Activated T-cell treated with anti-CD3 and anti-CD28 coated beads, Interleukin-2, amount 50 U/mL, for 24 hours (primary cell): ENCODE results near the gene SELENOO.
"Not testable (repeated sequence)": the region's sequence is repeated elsewhere in the genome, so short reads cannot be mapped to it uniquely, and the experiment has no call there.

Experiments
- DNase-seq: peaks from one replicate; pipeline ENCODE4 v3.0.0-alpha.2; 2020
- H3K27ac Mint-ChIP-seq: 2 replicates; pipeline ENCODE4 v1.8.0; 2020; ENCODE audit warnings: mild to moderate bottlenecking, mixed read lengths
- H3K27me3 Mint-ChIP-seq: 2 replicates; pipeline ENCODE4 v1.8.0; 2020; ENCODE audit warnings: mixed read lengths
- H3K36me3 Mint-ChIP-seq: 2 replicates; pipeline ENCODE4 v1.8.0; 2020; ENCODE audit warnings: low read depth, mixed read lengths
- H3K4me1 Mint-ChIP-seq: 2 replicates; pipeline ENCODE4 v1.8.0; 2020; ENCODE audit warnings: low read depth, mixed read lengths
- H3K4me3 Mint-ChIP-seq: 2 replicates; pipeline ENCODE4 v1.8.0; 2020; ENCODE audit warnings: mild to moderate bottlenecking, moderate library complexity, mixed read lengths
- H3K9me3 Mint-ChIP-seq: 2 replicates; pipeline ENCODE4 v1.8.0; 2020; ENCODE audit warnings: mixed read lengths

The SELENOO gene

DNA sequence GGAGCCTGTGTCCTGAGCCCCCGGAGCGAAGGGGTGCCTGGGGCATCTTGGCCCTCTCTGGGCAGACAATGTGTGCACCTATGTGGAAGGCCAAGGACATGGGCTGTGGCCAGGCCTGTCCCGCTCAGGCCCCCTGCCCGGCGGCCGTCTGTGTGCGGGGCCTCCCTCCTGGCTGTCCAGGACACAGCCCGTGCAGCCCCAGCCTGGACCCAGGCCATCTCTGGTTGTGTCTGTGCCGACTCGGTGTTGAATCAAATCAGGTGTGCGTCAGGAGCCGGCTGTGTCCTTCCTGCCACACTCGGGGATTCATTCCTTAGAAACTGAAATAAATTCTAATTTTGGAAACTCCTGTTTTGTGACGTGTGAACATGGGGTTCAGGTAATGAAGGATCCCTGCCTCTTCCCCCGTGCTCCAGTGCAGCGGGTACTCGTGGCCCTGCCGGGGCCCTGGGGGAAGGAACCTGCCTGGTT is 1.5 kb upstream of the SELENOO start:
- Mint-ChIP-seq H3K27me3 (no peaks in the 10 kb centered on the region), H3K4me3 (peak overlapping the region; percentile 73), H3K4me1 (peaks cover 29% of the 10 kb centered on the region), H3K9me3 (no peaks in the 10 kb centered on the region), H3K27ac (peak overlapping the region; percentile 72), H3K36me3 (peaks cover 63% of the 10 kb centered on the region)
- DNase-seq: no peak

GRCh38 chr22:50199829-50200460 is 866 bp upstream of the SELENOO start:
- Mint-ChIP-seq H3K9me3 (no peaks in the 10 kb centered on the region), H3K36me3 (peaks cover 64% of the 10 kb centered on the region), H3K27ac (peak overlapping the region; percentile 72), H3K27me3 (no peaks in the 10 kb centered on the region), H3K4me1 (peaks cover 35% of the 10 kb centered on the region), H3K4me3 (peak overlapping the region; percentile 73)
- peak; percentile 51 for DNase-seq

DNA sequence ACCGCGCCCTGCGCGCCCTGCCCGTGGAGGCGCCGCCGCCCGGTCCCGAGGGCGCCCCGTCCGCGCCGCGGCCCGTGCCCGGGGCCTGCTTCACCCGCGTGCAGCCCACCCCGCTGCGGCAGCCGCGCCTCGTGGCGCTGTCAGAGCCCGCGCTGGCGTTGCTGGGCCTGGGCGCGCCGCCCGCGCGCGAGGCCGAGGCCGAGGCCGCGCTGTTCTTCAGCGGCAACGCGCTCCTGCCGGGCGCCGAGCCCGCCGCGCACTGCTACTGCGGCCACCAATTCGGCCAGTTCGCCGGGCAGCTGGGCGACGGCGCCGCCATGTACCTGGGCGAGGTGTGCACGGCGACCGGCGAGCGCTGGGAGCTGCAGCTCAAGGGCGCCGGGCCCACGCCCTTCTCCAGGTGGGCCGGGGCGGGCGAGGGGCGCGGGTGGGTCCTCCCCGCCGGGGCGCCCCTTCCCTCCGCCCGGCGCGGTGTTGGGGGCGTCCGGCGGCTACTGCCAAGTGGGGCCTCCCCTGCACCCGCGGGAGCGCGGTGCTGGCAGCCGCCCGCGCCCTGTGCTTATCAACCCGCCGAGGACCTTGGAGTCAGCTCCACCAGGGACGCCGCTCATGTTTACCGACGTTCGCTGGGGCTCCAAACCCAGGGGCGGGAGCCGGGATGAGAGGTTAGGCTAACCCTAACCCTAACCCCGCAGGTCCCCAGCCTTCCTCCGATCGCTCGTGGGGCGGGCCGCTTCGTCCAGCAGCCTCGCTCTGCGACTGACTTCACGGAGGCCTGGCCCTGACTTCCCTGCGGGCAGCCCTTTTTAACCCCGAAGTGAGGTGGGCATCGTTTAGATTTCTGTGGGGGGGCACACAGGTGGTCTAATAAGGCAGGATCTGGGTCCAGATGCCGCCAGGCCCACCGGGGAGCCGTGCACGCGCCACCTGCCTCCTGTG is 649 bp downstream of the SELENOO start:
- DNase-seq: peak; percentile 54
- peaks cover 38% of the 10 kb centered on the region for H3K4me1 Mint-ChIP-seq
- H3K4me3 Mint-ChIP-seq: peak overlapping the region; percentile 86

DNA sequence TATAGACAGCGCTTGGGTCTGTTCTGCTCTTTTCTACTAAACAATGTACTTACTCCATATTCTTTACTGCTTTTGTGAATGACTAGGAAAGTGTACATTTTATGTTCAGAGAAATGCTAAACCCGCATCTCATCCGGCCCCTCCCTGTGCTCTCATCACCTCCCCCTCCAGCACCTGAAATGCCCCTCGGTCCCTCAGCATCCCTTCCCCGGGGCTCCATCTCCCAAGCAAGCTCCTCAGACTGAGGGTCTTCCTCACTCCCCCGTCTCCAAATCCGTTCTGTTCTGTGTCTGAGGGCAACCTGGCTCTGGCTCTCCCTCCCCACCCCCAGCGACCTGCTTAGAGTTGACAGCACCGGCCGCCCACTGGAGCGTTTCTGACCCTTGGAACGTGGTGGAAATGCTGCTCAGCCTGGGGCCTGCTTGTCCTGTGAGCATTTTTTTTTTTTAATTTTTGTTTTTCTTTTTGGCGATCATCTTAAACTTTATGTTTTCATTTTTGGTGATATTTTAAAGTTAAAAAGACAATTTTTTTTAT is 1.4 kb downstream of the SELENOO start:
- no peak for DNase-seq
- H3K27me3 Mint-ChIP-seq: no peaks in the 10 kb centered on the region
- H3K36me3 Mint-ChIP-seq: peaks cover 62% of the 10 kb centered on the region
- H3K4me3 Mint-ChIP-seq: peak overlapping the region; percentile 86
- H3K9me3 Mint-ChIP-seq: no peaks in the 10 kb centered on the region
- peaks cover 39% of the 10 kb centered on the region for H3K4me1 Mint-ChIP-seq
- peak overlapping the region; percentile 84 for H3K27ac Mint-ChIP-seq

More for the DNA sequence above, 649 bp downstream of the SELENOO start:
- no peaks in the 10 kb centered on the region for H3K27me3 Mint-ChIP-seq
- H3K9me3 Mint-ChIP-seq: no peaks in the 10 kb centered on the region
- peak overlapping the region; percentile 84 for H3K27ac Mint-ChIP-seq
- H3K36me3 Mint-ChIP-seq: peaks cover 59% of the 10 kb centered on the region

- H3K4me3 Mint-ChIP-seq: no peak overlapping the region
- DNase-seq: no peak
- no peaks in the 10 kb centered on the region for H3K9me3 Mint-ChIP-seq
- no peaks in the 10 kb centered on the region for H3K27me3 Mint-ChIP-seq
- peaks cover 39% of the 10 kb centered on the region for H3K4me1 Mint-ChIP-seq
- peaks cover 65% of the 10 kb centered on the region for H3K36me3 Mint-ChIP-seq
- peak overlapping the region; percentile 5 for H3K27ac Mint-ChIP-seq
Observed at GRCh38 chr22:50203288-50203687, 2.5 kb downstream of the SELENOO start.

DNA sequence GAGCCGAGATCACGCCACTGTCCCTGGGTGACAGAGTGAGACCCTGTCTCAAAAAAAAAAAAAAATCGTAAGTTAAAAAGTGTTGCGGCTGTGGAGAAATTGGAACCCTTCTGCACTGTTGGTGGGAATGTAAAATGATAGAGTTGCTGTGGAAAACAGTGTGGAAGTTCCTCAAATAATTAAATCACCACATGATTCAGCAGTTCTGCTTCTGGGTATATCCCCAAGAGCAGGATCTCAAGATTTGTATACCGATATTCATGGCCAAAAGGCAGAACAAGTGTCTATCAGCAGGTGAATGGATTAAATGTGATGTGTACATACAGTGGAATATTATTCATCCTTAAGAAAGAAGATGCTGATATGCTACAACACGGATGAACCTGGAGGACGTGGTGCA is 3.8 kb downstream of the SELENOO start:
- no peak for DNase-seq
- peaks cover 63% of the 10 kb centered on the region for H3K36me3 Mint-ChIP-seq
- no peaks in the 10 kb centered on the region for H3K27me3 Mint-ChIP-seq
- H3K9me3 Mint-ChIP-seq: no peaks in the 10 kb centered on the region
- no peak overlapping the region for H3K4me3 Mint-ChIP-seq
- peaks cover 36% of the 10 kb centered on the region for H3K4me1 Mint-ChIP-seq
- no peak overlapping the region for H3K27ac Mint-ChIP-seq

GRCh38 chr22:50204998-50205397 is 4.2 kb downstream of the SELENOO start:
- DNase-seq, H3K4me3 Mint-ChIP-seq, H3K9me3 Mint-ChIP-seq, H3K27me3 Mint-ChIP-seq, H3K27ac Mint-ChIP-seq: not testable (repeated sequence)
- H3K36me3 Mint-ChIP-seq: peaks cover 66% of the 10 kb centered on the region
- peaks cover 35% of the 10 kb centered on the region for H3K4me1 Mint-ChIP-seq

DNA sequence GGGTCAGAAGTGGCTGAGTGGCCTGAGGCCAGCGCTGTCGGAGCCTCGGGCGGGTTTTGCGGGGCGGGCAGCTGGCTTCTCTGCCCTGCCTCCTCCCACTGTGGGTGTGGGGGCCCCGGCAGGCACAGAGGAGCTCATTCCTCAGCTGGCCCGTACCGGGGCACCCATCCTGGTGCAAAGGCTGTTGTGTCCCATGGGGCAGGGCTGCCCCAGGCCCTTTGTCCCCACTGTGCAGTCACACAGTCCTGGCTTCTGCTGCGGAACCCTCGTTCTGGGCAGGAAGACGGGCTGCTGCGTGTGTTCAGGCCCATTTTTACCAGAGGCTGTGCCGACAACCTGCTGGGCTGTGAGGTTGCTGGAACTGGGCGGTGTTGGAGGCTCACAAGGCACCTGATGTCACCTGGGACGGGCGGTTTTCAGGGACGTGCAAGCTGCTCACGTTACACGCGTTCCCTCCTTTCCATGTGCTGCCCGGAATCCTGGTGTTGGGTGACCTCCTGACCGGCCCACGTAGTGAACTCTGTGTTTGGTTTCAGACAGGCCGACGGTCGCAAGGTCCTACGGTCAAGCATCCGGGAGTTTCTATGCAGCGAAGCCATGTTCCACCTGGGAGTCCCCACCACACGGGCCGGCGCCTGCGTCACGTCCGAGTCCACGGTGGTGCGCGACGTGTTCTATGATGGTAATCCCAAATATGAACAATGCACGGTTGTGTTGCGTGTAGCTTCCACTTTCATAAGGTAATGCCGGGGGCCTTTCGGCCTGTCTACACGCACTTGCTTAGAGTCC is 5.2 kb downstream of the SELENOO start:
- peak overlapping the region; percentile 44 for H3K27ac Mint-ChIP-seq
- no peaks in the 10 kb centered on the region for H3K9me3 Mint-ChIP-seq
- no peak overlapping the region for H3K4me3 Mint-ChIP-seq
- peaks cover 76% of the 10 kb centered on the region for H3K36me3 Mint-ChIP-seq
- H3K4me1 Mint-ChIP-seq: peaks cover 35% of the 10 kb centered on the region
- no peaks in the 10 kb centered on the region for H3K27me3 Mint-ChIP-seq
- DNase-seq: no peak

GRCh38 chr22:50206599-50206998 is 5.8 kb downstream of the SELENOO start:
- peak overlapping the region; percentile 44 for H3K27ac Mint-ChIP-seq
- H3K9me3 Mint-ChIP-seq: no peaks in the 10 kb centered on the region
- H3K4me1 Mint-ChIP-seq: peaks cover 38% of the 10 kb centered on the region
- H3K36me3 Mint-ChIP-seq: peaks cover 80% of the 10 kb centered on the region
- H3K4me3 Mint-ChIP-seq: no peak overlapping the region
- H3K27me3 Mint-ChIP-seq: no peaks in the 10 kb centered on the region
- peak; percentile 37 for DNase-seq

- H3K27me3 Mint-ChIP-seq: no peaks in the 10 kb centered on the region
- DNase-seq: no peak
- H3K9me3 Mint-ChIP-seq: no peaks in the 10 kb centered on the region
- H3K4me3 Mint-ChIP-seq: no peak overlapping the region
- H3K27ac Mint-ChIP-seq: peak overlapping the region; percentile 47
- H3K36me3 Mint-ChIP-seq: peaks cover 80% of the 10 kb centered on the region
- peaks cover 32% of the 10 kb centered on the region for H3K4me1 Mint-ChIP-seq
Observed at GRCh38 chr22:50207383-50208140, 6.8 kb downstream of the SELENOO start.

DNA sequence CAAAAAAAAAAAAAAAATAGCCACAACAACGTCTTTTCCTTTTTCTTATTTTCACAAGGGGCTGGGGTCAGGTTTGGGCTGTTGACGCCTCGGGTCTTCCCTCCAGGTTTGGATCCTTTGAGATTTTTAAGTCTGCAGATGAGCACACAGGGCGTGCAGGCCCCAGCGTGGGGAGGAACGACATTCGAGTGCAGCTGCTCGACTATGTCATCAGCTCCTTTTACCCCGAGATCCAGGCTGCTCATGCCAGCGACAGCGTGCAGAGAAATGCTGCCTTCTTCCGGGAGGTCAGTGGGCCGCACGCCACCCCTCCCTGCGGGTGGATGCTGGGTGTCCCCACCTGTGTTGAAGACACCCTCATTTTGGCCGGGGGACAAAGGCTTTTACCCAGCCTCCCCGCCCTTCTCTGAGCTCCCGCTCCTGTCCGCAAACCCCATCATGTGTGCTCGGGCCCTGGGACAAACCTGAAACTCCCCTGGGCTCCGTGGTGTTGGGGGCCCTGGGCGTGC is 7.7 kb downstream of the SELENOO start:
- Mint-ChIP-seq H3K4me3 (no peak overlapping the region), H3K36me3 (peaks cover 84% of the 10 kb centered on the region)

DNA sequence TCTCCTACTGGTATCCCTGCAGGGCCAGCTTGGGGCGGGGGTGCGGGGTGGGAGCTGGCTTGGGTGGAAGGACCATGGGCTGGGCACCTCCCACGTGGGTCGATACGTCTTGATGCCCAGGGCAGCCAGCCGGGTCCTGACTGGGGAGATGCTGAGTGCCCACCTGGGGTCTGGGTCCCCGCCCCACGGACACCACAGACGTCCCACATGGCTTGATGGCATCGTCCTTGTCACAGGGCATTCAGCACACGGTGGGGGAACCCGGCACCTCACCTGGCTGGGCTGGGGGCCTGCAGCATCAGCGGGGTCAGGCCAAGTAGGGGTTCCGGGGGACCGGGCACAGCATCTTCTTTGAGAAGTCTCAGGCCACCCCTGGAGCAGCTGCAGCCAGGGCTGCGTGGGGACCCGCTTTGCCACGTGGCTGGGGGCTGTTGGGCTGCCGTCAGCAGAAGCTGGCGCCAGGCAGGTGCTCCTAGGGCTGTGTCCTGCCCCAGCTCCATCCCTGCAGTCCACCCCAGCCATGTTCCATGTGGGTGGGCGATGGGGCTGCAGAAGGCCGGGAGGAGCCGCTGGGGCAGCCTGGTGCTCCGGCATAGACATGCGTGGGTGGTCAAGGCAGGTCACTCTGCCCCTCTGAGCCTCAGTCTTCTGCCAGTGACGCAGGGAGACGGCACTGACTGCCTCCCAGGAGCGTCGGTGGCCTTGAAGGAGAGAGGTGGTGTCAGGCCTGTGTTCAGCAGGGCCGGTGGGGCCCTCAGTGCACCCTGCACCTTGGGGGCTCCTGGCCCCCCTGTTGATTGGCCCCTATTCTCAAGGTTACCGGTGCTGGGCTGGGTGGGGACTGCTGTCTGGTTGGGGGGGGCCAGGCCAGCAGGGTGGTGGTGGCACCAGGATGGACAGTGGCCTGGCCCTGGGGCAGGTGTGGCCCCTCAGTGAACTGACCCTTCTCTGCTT is 8.4 kb downstream of the SELENOO start:
- Mint-ChIP-seq H3K4me3 (no peak overlapping the region), H3K27ac (peak overlapping the region; percentile 48), H3K4me1 (peaks cover 23% of the 10 kb centered on the region), H3K9me3 (no peaks in the 10 kb centered on the region), H3K27me3 (no peaks in the 10 kb centered on the region), H3K36me3 (peaks cover 84% of the 10 kb centered on the region)
- no peak for DNase-seq

More for the DNA sequence above, 7.7 kb downstream of the SELENOO start:
- DNase-seq: peak; percentile 29
- Mint-ChIP-seq H3K9me3 (no peaks in the 10 kb centered on the region), H3K4me1 (peaks cover 28% of the 10 kb centered on the region), H3K27me3 (no peaks in the 10 kb centered on the region), H3K27ac (no peak overlapping the region)
